Measurements from ENCODE around the gene FCGR2B. TPM values are rescaled to one million over a fixed set of nuclear protein-coding genes. Genes with fewer than 3 reads are reported as not detected.
"Not testable (repeated sequence)": the region's sequence is repeated elsewhere in the genome, so short reads cannot be mapped to it uniquely, and the experiment has no call there.

Gene FCGR2B
- total RNA-seq, 1 experiment from 2014 or later, result not detected

GRCh38 chr1:161623401-161624051 lies 39.4 kb upstream of the FCGR2B start:
- peaks cover 11 to 12% of the 10 kb centered on the region in 2 experiments for H3K9me3 Mint-ChIP-seq
- not testable (repeated sequence) for H2BK5ac ChIP-seq (ENCODE audit: insufficient read length, low read length); H2AFZ ChIP-seq (ENCODE audit: low read length); H3K27ac Mint-ChIP-seq; H3K27me3 ChIP-seq (ENCODE audit: insufficient read depth, low read length); DNase-seq; H2BK120ac ChIP-seq (ENCODE audit: low read depth, low read length, poor library complexity, severe bottlenecking); H3K27ac ChIP-seq (ENCODE audit: insufficient read length, low read depth, low read length); H3K23ac ChIP-seq (ENCODE audit: insufficient read length, low read depth, low read length); H3K18ac ChIP-seq (ENCODE audit: insufficient read length, low read depth, low read length); H2BK12ac ChIP-seq (ENCODE audit: insufficient read length, low read depth, low read length); H3T11ph ChIP-seq (ENCODE audit: low read length); H3K4ac ChIP-seq (ENCODE audit: low read depth, low read length); H3K79me2 ChIP-seq (ENCODE audit: insufficient read depth, low read length); H3K4me2 ChIP-seq (ENCODE audit: insufficient read depth, insufficient read length, low read length); H4K20me1 ChIP-seq (ENCODE audit: control insufficient read depth, insufficient read depth, insufficient read length); H2BK20ac ChIP-seq (ENCODE audit: low read depth, low read length, poor library complexity, severe bottlenecking); H3K36me3 Mint-ChIP-seq (ENCODE audit: insufficient read depth in 1 of 3, low read depth in 3 of 3); H3K79me1 ChIP-seq (ENCODE audit: insufficient read depth, low read depth, low read length, poor library complexity, severe bottlenecking); H3K23me2 ChIP-seq (ENCODE audit: insufficient read length, low read depth, low read length, poor library complexity, severe bottlenecking); H3K9ac ChIP-seq (ENCODE audit: extremely low read depth, insufficient read length, low read length); H3K14ac ChIP-seq (ENCODE audit: insufficient read depth, low read length); H4K91ac ChIP-seq (ENCODE audit: insufficient read length, low read depth, low read length); H3K9me3 ChIP-seq (ENCODE audit: control insufficient read depth, low read depth, low read length); H3K4me1 ChIP-seq (ENCODE audit: insufficient read depth, low read length); H3K56ac ChIP-seq (ENCODE audit: insufficient read length, low read depth, low read length); H3K4me1 Mint-ChIP-seq; H3K4me3 Mint-ChIP-seq; H4K8ac ChIP-seq (replicated peaks; ENCODE audit: insufficient read length, low read depth, low read length); H4K5ac ChIP-seq (ENCODE audit: insufficient read length, low read depth, low read length); H2AK5ac ChIP-seq (ENCODE audit: insufficient read length, low read length); H2BK15ac ChIP-seq (ENCODE audit: low read depth, low read length)
- peaks cover 47% of the 10 kb centered on the region for H3K27me3 Mint-ChIP-seq (ENCODE audit: low read depth)
- WGBS (ENCODE audit: extremely low coverage, insufficient read length, low lambda C conversion rate), result no CpG with 5 or more reads among the region's 6 CpGs

- not testable (repeated sequence) for H3K79me1 ChIP-seq (ENCODE audit: insufficient read depth, low read depth, low read length, poor library complexity, severe bottlenecking); H3K27ac Mint-ChIP-seq; H3K9me3 ChIP-seq (ENCODE audit: control insufficient read depth, low read depth, low read length); H4K91ac ChIP-seq (ENCODE audit: insufficient read length, low read depth, low read length); H2BK15ac ChIP-seq (ENCODE audit: low read depth, low read length); H3K36me3 Mint-ChIP-seq (ENCODE audit: insufficient read depth in 1 of 3, low read depth in 3 of 3); H4K5ac ChIP-seq (ENCODE audit: insufficient read length, low read depth, low read length); DNase-seq; H3K79me2 ChIP-seq (ENCODE audit: insufficient read depth, low read length); H2BK5ac ChIP-seq (ENCODE audit: insufficient read length, low read length); H3K23ac ChIP-seq (ENCODE audit: insufficient read length, low read depth, low read length); H2BK12ac ChIP-seq (ENCODE audit: insufficient read length, low read depth, low read length); H3K18ac ChIP-seq (ENCODE audit: insufficient read length, low read depth, low read length); H3K4me1 ChIP-seq (ENCODE audit: insufficient read depth, low read length); H3K4me3 Mint-ChIP-seq; H2AK5ac ChIP-seq (ENCODE audit: insufficient read length, low read length); H2BK20ac ChIP-seq (ENCODE audit: low read depth, low read length, poor library complexity, severe bottlenecking); H3K14ac ChIP-seq (ENCODE audit: insufficient read depth, low read length); H2AFZ ChIP-seq (ENCODE audit: low read length); H4K8ac ChIP-seq (replicated peaks; ENCODE audit: insufficient read length, low read depth, low read length); H2BK120ac ChIP-seq (ENCODE audit: low read depth, low read length, poor library complexity, severe bottlenecking); H3K23me2 ChIP-seq (ENCODE audit: insufficient read length, low read depth, low read length, poor library complexity, severe bottlenecking); H3K4me2 ChIP-seq (ENCODE audit: insufficient read depth, insufficient read length, low read length); H3K9ac ChIP-seq (ENCODE audit: extremely low read depth, insufficient read length, low read length); H4K20me1 ChIP-seq (ENCODE audit: control insufficient read depth, insufficient read depth, insufficient read length); H3T11ph ChIP-seq (ENCODE audit: low read length); H3K27me3 ChIP-seq (ENCODE audit: insufficient read depth, low read length); H3K4ac ChIP-seq (ENCODE audit: low read depth, low read length); H3K9me3 Mint-ChIP-seq; H3K4me1 Mint-ChIP-seq; H3K56ac ChIP-seq (ENCODE audit: insufficient read length, low read depth, low read length); H3K27ac ChIP-seq (ENCODE audit: insufficient read length, low read depth, low read length)
- WGBS (ENCODE audit: extremely low coverage, insufficient read length, low lambda C conversion rate), result no CpG with 5 or more reads among the region's 1 CpG
- H3K27me3 Mint-ChIP-seq (ENCODE audit: low read depth), result peaks cover 39% of the 10 kb centered on the region
Measured at GRCh38 chr1:161624605-161625004, 38.3 kb upstream of the FCGR2B start.

Measured in H9 (cell line).